AG04449 (cell line): ENCODE results near the gene IFT74.
A peak's percentile ranks its signal among the peaks of the same experiment; 100 is the strongest.

Experiments
- CTCF ChIA-PET: fragments of 350-600 bp; formaldehyde crosslinking; extraction: SDS; loops from one replicate; lab custom pipeline; 2021; ENCODE audit warnings: antibody characterized with exemption; lab: Yijun Ruan, JAX
- POLR2A ChIA-PET: fragments of 400-600, 350-600 bp; formaldehyde crosslinking; extraction: SDS; loops from one replicate; lab custom pipeline; 2020; ENCODE audit warnings: antibody characterized with exemption, inconsistent platforms; lab: Yijun Ruan, JAX
- DNase-seq: peaks from one replicate; pipeline ENCODE4 v3.0.0-alpha.2; 2010; ENCODE audit warnings: low read depth, low spot score
- H3K4me3 ChIP-seq: 2 replicates; pipeline ENCODE4 v1.5.1; 2011; ENCODE audit warnings: low read depth, mild to moderate bottlenecking, control low read depth, low read length
- CTCF ChIP-seq: IDR thresholded peaks from one replicate; pipeline ENCODE4 v1.5.1; 2011; ENCODE audit warnings: mild to moderate bottlenecking, moderate library complexity, low read length, control low read depth, inconsistent platforms; ENCODE audit not compliant: insufficient read depth; ENCODE audit errors: missing control alignments

Gene IFT74

GRCh38 chr9:26955921-26956859 is at the start of gene IFT74:
Gene IFT74 (plus strand): TSS chr9:26956412. CDS start chr9:26961968, 5,556 bp downstream.
- no peak for TF ChIP-seq CTCF
- peak; percentile 89 for DNase-seq
- CTCF ChIA-PET: interaction anchor here (1.4 kb wide), 1 partner anchor 320 kb away, joined by 3 read pairs; no protein-coding TSS in a partner anchor
- POLR2A ChIA-PET: interaction anchor here (0.5 to 2.0 kb wide), 6 partner anchors 9 to 156 kb away, joined by 3 to 11 read pairs (median 3); partner anchors contain the start of gene PLAA
- peak within 1 kb of the TSS; percentile 70 for H3K4me3 ChIP-seq

- POLR2A ChIA-PET: no interaction called here
- no peak overlapping the region for H3K4me3 ChIP-seq
- TF ChIP-seq CTCF: no peak
- CTCF ChIA-PET: no interaction called here
- DNase-seq: no peak
Measured at GRCh38 chr9:26913138-26913668, 43.0 kb upstream of the IFT74 start.

- POLR2A ChIA-PET: no interaction called here
- CTCF ChIA-PET: interaction anchor here (1.0 kb wide), 1 partner anchor 27 kb away, joined by 3 read pairs; no protein-coding TSS in a partner anchor
Measured at GRCh38 chr9:26919698-26920097, 36.5 kb upstream of the IFT74 start.

GRCh38 chr9:26925609-26926008 is 30.6 kb upstream of the IFT74 start:
- POLR2A ChIA-PET: no interaction called here
- no peak overlapping the region for H3K4me3 ChIP-seq
- DNase-seq: no peak
- no peak for TF ChIP-seq CTCF
- CTCF ChIA-PET: interaction anchor here (1.0 to 1.4 kb wide), 2 partner anchors 34 to 352 kb away, joined by 3 to 4 read pairs; partner anchors contain the start of gene CAAP1

More at GRCh38 chr9:26919698-26920097, 36.5 kb upstream of the IFT74 start:
- H3K4me3 ChIP-seq: no peak overlapping the region
- no peak for TF ChIP-seq CTCF
- DNase-seq: no peak

- TF ChIP-seq CTCF: no peak
- ChIA-PET CTCF (no interaction called here), POLR2A (no interaction called here)
- no peak overlapping the region for H3K4me3 ChIP-seq
- no peak for DNase-seq
Measured at GRCh38 chr9:26928902-26929495, 27.2 kb upstream of the IFT74 start.

GRCh38 chr9:26935847-26936246 is 20.4 kb upstream of the IFT74 start:
- TF ChIP-seq CTCF: no peak
- no peak for DNase-seq
- no peak overlapping the region for H3K4me3 ChIP-seq
- POLR2A ChIA-PET: interaction anchor here (1.5 kb wide), 1 partner anchor 11 kb away, joined by 3 read pairs; the partner anchor contains the start of gene PLAA
- CTCF ChIA-PET: interaction anchor here (0.8 kb wide), 1 partner anchor 8 kb away, joined by 3 read pairs; no protein-coding TSS in a partner anchor
